HG03280 (cell line): ENCODE results near the gene ZSWIM8.
"Not testable (repeated sequence)": the region's sequence is repeated elsewhere in the genome, so short reads cannot be mapped to it uniquely, and the experiment has no call there.

Experiments used
- ATAC-seq: cut with Tn5 transposase; IDR thresholded peaks from one replicate; pipeline ENCODE4 v1.9.1; 2021; ENCODE audit warnings: mild to moderate bottlenecking, moderate library complexity; ENCODE audit not compliant: unreplicated experiment

ZSWIM8 gene

GRCh38 chr10:73772281-73773151 lies 12.9 kb upstream of the ZSWIM8 start:
- peak; percentile 59 for ATAC-seq

- ATAC-seq = no peak
Measured at GRCh38 chr10:73773152-73773879, 12.1 kb upstream of the ZSWIM8 start.

GRCh38 chr10:73774637-73775036 lies 10.8 kb upstream of the ZSWIM8 start:
- ATAC-seq = no peak

GRCh38 chr10:73779018-73779417 lies 6.4 kb upstream of the ZSWIM8 start:
- no peak for ATAC-seq

GRCh38 chr10:73779539-73780197 lies 5.7 kb upstream of the ZSWIM8 start:
- no peak for ATAC-seq

GRCh38 chr10:73780301-73780700 lies 5.1 kb upstream of the ZSWIM8 start:
- ATAC-seq = no peak

GRCh38 chr10:73780966-73781365 lies 4.4 kb upstream of the ZSWIM8 start:
- no peak for ATAC-seq

GRCh38 chr10:73781548-73781878 lies 3.9 kb upstream of the ZSWIM8 start:
- ATAC-seq = peak; percentile 0

GRCh38 chr10:73781879-73782748 lies 3.3 kb upstream of the ZSWIM8 start, which contains the start of gene CHCHD1:
Gene CHCHD1, plus strand, starts transcription at chr10:73782048. Its CDS starts 28 bp downstream, at chr10:73782076.
- ATAC-seq = peak; percentile 58

- no peak for ATAC-seq
Measured at GRCh38 chr10:73782749-73783085, 2.7 kb upstream of the ZSWIM8 start.

GRCh38 chr10:73785721-73786511 lies 510 bp downstream of the ZSWIM8 start:
- no peak for ATAC-seq

- no peak for ATAC-seq
Measured at GRCh38 chr10:73786512-73786885, 1.1 kb downstream of the ZSWIM8 start.

- ATAC-seq = not testable (repeated sequence)
Measured at GRCh38 chr10:73787031-73787800, 1.8 kb downstream of the ZSWIM8 start.

GRCh38 chr10:73788864-73789658 lies 3.7 kb downstream of the ZSWIM8 start:
- ATAC-seq = no peak

GRCh38 chr10:73789659-73790055 lies 4.3 kb downstream of the ZSWIM8 start:
- no peak for ATAC-seq

- ATAC-seq = no peak
Measured at GRCh38 chr10:73790886-73791625, 5.7 kb downstream of the ZSWIM8 start.

- ATAC-seq = no peak
Measured at GRCh38 chr10:73791871-73792400, 6.5 kb downstream of the ZSWIM8 start.
